Gastroesophageal sphincter (tissue), 4 donors: ENCODE results near the gene PLXNA3. TPM values are rescaled to one million over a fixed set of nuclear protein-coding genes. Genes with fewer than 3 reads are reported as not detected.

Experiments
- ATAC-seq: fragments of 150-250 bp; one replicate; pipeline ENCODE4 v1.9.1; 2016; ENCODE audit warnings: mild to moderate bottlenecking, moderate library complexity
- H3K27ac ChIP-seq, 4 donors: fragments of 200-600 bp; sonication (generic) in 3 of 4; 1 replicate in 3 of 4; 2 replicates in 1 of 4; pipeline ENCODE4 v1.5.1; 2016 to 2019
- H3K27me3 ChIP-seq: fragments of 200-600 bp; sonication (generic); one replicate; pipeline ENCODE4 v1.5.1; 2019
- H3K36me3 ChIP-seq, 2 donors: fragments of 200-600 bp; sonication (generic); one replicate each; pipeline ENCODE4 v1.5.1; 2019; ENCODE audit warnings: control low read depth in 1 of 2
- H3K4me1 ChIP-seq, 3 donors: fragments of 200-600 bp; sonication (generic); 1 replicate in 2 of 3; 2 replicates in 1 of 3; pipeline ENCODE4 v1.5.1; 2016 to 2019; ENCODE audit warnings: control low read depth in 2 of 3
- H3K4me3 ChIP-seq, 2 donors: fragments of 200-600 bp; sonication (generic); one replicate each; pipeline ENCODE4 v1.5.1; 2019; ENCODE audit warnings: mild to moderate bottlenecking in 1 of 2, moderate library complexity in 1 of 2
- H3K9me3 ChIP-seq, 3 donors: fragments of 200-600 bp; sonication (generic); one replicate each; pipeline ENCODE4 v1.5.1; 2017 to 2019; ENCODE audit warnings: control low read depth in 2 of 3
- CTCF ChIP-seq, 4 experiments: fragments of 200-600 bp in 2 of 4; fragments of 450-650 bp in 2 of 4; sonication (generic) in 1 of 4; IDR thresholded peaks; one replicate each; pipeline ENCODE4 v1.5.1; 2017 to 2019; ENCODE audit warnings: antibody characterized with exemption in 4 of 4, mild to moderate bottlenecking in 2 of 4, moderate library complexity in 2 of 4
- EP300 ChIP-seq: sonication (generic); formaldehyde crosslinking; IDR thresholded peaks from one replicate; pipeline ENCODE4 v1.6.1; 2017; ENCODE audit warnings: antibody characterized with exemption, mild to moderate bottlenecking
- POLR2A ChIP-seq, 2 donors: fragments of 450-650 bp; IDR thresholded peaks; one replicate each; pipeline ENCODE4 v1.6.1; 2017; ENCODE audit warnings: antibody characterized with exemption in 2 of 2, mild to moderate bottlenecking in 2 of 2, moderate library complexity in 1 of 2
- POLR2AphosphoS5 ChIP-seq: sonication (generic); formaldehyde crosslinking; IDR thresholded peaks from one replicate; pipeline ENCODE4 v1.6.1; 2017; ENCODE audit warnings: antibody characterized with exemption
- WGBS, 2 donors: methylation state at CpG; one replicate each; pipeline ENCODE4 v1.1.5; 2018; ENCODE audit warnings: low coverage in 1 of 2; 5-methylcytosine and 5-hydroxymethylcytosine counted together
- total RNA-seq, 4 donors: library from RNA; depleted of rRNA; stranded (reverse); fragments of >200 nt; gene quantifications; one replicate each; pipeline ENCODE4 v1.1.0, GENCODE V29; 2016

Gene PLXNA3
- total RNA-seq, 4 donors from 2014 or later: 1.5 to 13.9 (median 8.2) TPM

GRCh38 chrX:154426916-154427770, 30.9 kb upstream of the PLXNA3 start:
- Histone ChIP-seq H3K4me3 (peak overlapping the region in 1 of 2 donors; percentile 73), H3K27me3 (no peaks in the 10 kb centered on the region), H3K36me3 (peaks cover 0 to 8% of the 10 kb centered on the region in 2 donors), H3K4me1 (peaks cover 0 to 39% (median 0%) of the 10 kb centered on the region in 3 donors), H3K9me3 (no peaks in the 10 kb centered on the region), H3K27ac (peak overlapping the region in 2 of 4 donors; percentile 83 to 89)
- 91 to 100% methylated on average over 1 to 3 of the region's 13 CpGs for WGBS, 2 donors
- TF ChIP-seq POLR2AphosphoS5: no peak
- TF ChIP-seq EP300: no peak
- TF ChIP-seq POLR2A (IDR thresholded peaks at IDR 0.05): no peak
- TF ChIP-seq CTCF (IDR thresholded peaks at IDR 0.05): no peak
- ATAC-seq: no peak

- peak within 1 kb of the TSS; percentile 69 to 73 for H3K4me3 ChIP-seq
- peak within 1 kb of the TSS; percentile 45 to 89 (median 86) for H3K27ac ChIP-seq
- H3K4me1 ChIP-seq: peaks cover 0 to 39% (median 0%) of the 10 kb centered on the region in 3 donors
- no peaks in the 10 kb centered on the region for H3K27me3 ChIP-seq
- 19 to 27% methylated on average over 4 to 13 of the region's 87 CpGs for WGBS, 2 donors
- H3K9me3 ChIP-seq: no peaks in the 10 kb centered on the region
- peaks cover 0 to 21% of the 10 kb centered on the region in 2 donors for H3K36me3 ChIP-seq
- peak; percentile 98 for ATAC-seq
- peak; percentile 60 for TF ChIP-seq POLR2AphosphoS5
- no peak for TF ChIP-seq EP300
- peak; percentile 57 to 60 for TF ChIP-seq POLR2A (IDR thresholded peaks at IDR 0.05)
Observed at GRCh38 chrX:154428176-154429171, 29.6 kb upstream of the PLXNA3 start, which contains the start of gene ATP6AP1. ATP6AP1 (plus strand) TSS chrX:154428677; CDS start chrX:154428693, 16 bp downstream.

- peaks cover 0 to 39% (median 0%) of the 10 kb centered on the region in 3 donors for H3K4me1 ChIP-seq
- H3K9me3 ChIP-seq: no peaks in the 10 kb centered on the region
- no peak for ATAC-seq
- 83 to 100% methylated on average over 1 of the region's 2 CpGs for WGBS, 2 donors
- H3K36me3 ChIP-seq: peaks cover 0 to 34% of the 10 kb centered on the region in 2 donors
- TF ChIP-seq EP300: no peak
- TF ChIP-seq POLR2AphosphoS5: no peak
- TF ChIP-seq CTCF (IDR thresholded peaks at IDR 0.05): no peak
- TF ChIP-seq POLR2A (IDR thresholded peaks at IDR 0.05): no peak
- H3K27ac ChIP-seq: no peak overlapping the region
- no peaks in the 10 kb centered on the region for H3K27me3 ChIP-seq
- peak overlapping the region in 1 of 2 donors; percentile 73 for H3K4me3 ChIP-seq
Observed at GRCh38 chrX:154429711-154430110, 28.4 kb upstream of the PLXNA3 start.

- Histone ChIP-seq H3K4me3 (no peak overlapping the region), H3K4me1 (peaks cover 0 to 39% (median 0%) of the 10 kb centered on the region in 3 donors), H3K27me3 (no peaks in the 10 kb centered on the region), H3K36me3 (peaks cover 0 to 42% of the 10 kb centered on the region in 2 donors), H3K27ac (peak overlapping the region in 1 of 4 donors; percentile 40), H3K9me3 (no peaks in the 10 kb centered on the region)
- TF ChIP-seq EP300 (no peak), CTCF (IDR thresholded peaks at IDR 0.05) (no peak), POLR2A (IDR thresholded peaks at IDR 0.05) (no peak), POLR2AphosphoS5 (no peak)
- WGBS, 2 donors: 40 to 58% methylated on average over 3 to 4 of the region's 6 CpGs
- no peak for ATAC-seq
Observed at GRCh38 chrX:154430479-154430878, 27.6 kb upstream of the PLXNA3 start.

GRCh38 chrX:154430916-154431315, 27.2 kb upstream of the PLXNA3 start:
- Histone ChIP-seq H3K4me1 (peaks cover 0 to 40% (median 0%) of the 10 kb centered on the region in 3 donors), H3K27ac (peak overlapping the region in 1 of 4 donors; percentile 40), H3K4me3 (no peak overlapping the region), H3K9me3 (no peaks in the 10 kb centered on the region), H3K27me3 (no peaks in the 10 kb centered on the region), H3K36me3 (peaks cover 0 to 46% of the 10 kb centered on the region in 2 donors)
- 73% methylated on average over 4 of the region's 7 CpGs; no CpG with 5 or more reads in 1 of the 2 donors for WGBS, 2 donors
- ATAC-seq: no peak
- TF ChIP-seq POLR2AphosphoS5: no peak
- TF ChIP-seq EP300: no peak
- no peak for TF ChIP-seq CTCF (IDR thresholded peaks at IDR 0.05)
- no peak for TF ChIP-seq POLR2A (IDR thresholded peaks at IDR 0.05)
